Ectodermal cell (in vitro differentiated cells): ENCODE data around the gene ATXN7L1.
"Not testable (repeated sequence)": the region's sequence is repeated elsewhere in the genome, so short reads cannot be mapped to it uniquely, and the experiment has no call there.

Source experiments
- H3K27ac ChIP-seq: 2 replicates; pipeline ENCODE4 v1.7.0; 2013; ENCODE audit warnings: mild to moderate bottlenecking, low read depth, low read length; ENCODE audit not compliant: insufficient read depth, poor library complexity, severe bottlenecking
- H3K27me3 ChIP-seq: 2 replicates; pipeline ENCODE4 v1.7.0; 2013; ENCODE audit warnings: mild to moderate bottlenecking, low read length; ENCODE audit not compliant: insufficient read depth, control insufficient read depth, poor library complexity, severe bottlenecking
- H3K36me3 ChIP-seq: one replicate; pipeline ENCODE4 v1.7.0; 2013; ENCODE audit warnings: low read length; ENCODE audit not compliant: control insufficient read depth, insufficient read depth
- H3K4me1 ChIP-seq: one replicate; pipeline ENCODE4 v1.7.0; 2013; ENCODE audit warnings: low read length; ENCODE audit not compliant: control insufficient read depth, insufficient read depth
- H3K4me3 ChIP-seq: 2 replicates; pipeline ENCODE4 v1.7.0; 2013; ENCODE audit warnings: low read depth, low read length, control low read depth; ENCODE audit not compliant: insufficient read depth
- H3K9me3 ChIP-seq: 2 replicates; pipeline ENCODE4 v1.7.0; 2013; ENCODE audit warnings: mild to moderate bottlenecking, low read length, moderate library complexity; ENCODE audit not compliant: control insufficient read depth
- WGBS, 2 experiments: methylation state at CpG; one replicate each; pipeline ENCODE4 v1.1.7; 2013; ENCODE audit warnings: missing lambda C conversion rate in 2 of 2; 5-methylcytosine and 5-hydroxymethylcytosine counted together

Gene ATXN7L1

DNA sequence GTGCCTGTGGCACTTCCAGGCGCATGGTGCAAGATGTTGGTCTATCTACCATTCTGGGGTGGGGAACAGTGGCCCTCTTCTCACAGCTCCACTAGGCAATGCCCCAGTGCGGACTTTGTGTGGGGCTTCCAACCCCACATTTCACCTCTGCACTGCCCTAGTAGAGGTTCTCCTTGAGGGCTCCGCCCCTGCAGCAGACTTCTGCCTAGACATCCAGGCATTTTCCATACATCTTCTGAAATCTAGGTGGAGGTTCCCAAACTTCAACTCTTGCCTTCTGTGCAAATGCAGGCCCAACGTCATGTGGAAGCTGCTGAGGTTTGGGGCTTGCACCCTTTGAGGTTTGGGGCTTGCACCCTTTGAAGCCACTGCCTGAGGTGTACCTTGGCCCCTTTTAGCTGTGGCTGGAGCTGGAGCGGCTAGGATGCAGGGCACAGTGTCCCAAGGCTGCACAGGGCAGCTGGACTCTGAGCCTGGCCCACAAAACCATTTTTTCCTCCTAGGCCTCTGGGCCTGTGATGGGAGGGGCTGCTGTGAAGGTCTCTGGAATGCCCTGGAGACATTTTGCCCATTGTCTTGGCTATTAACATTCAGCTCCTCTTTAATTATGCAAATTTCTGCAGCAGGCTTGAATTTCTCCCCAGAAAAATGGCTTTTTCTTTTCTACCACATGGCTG, 164.5 kb downstream of the ATXN7L1 start:
- 93 to 95% methylated on average over 5 of the region's 5 CpGs for WGBS, 2 experiments
- Histone ChIP-seq H3K4me1 (peaks cover 3% of the 10 kb centered on the region), H3K27me3 (no peaks in the 10 kb centered on the region), H3K27ac (no peak overlapping the region), H3K9me3 (no peaks in the 10 kb centered on the region), H3K4me3 (no peak overlapping the region), H3K36me3 (peaks cover 9% of the 10 kb centered on the region)

- not testable (repeated sequence) for H3K4me1 ChIP-seq, H3K36me3 ChIP-seq, H3K4me3 ChIP-seq, H3K27ac ChIP-seq, H3K27me3 ChIP-seq, H3K9me3 ChIP-seq
- whole genome bisulfite sequencing, 2 experiments = 94 to 98% methylated on average over 4 of the region's 4 CpGs
Observed at GRCh38 chr7:105710720-105711119, 165.7 kb downstream of the ATXN7L1 start.

DNA sequence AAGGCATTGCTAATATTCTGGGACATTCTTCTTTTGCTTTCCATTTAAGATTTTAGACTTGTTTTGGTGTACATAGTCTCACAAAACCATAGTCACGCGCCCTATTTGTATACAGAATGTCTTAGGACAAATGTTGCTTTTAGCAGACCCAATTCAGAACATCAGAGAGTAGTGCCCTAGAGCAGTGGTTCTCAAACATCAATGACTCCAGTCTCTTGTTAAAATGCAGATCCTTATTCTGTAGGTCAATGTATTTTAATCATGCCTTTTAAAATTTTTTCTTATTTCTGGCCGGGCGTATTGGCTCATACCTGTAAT, 167.7 kb downstream of the ATXN7L1 start:
- Histone ChIP-seq H3K27me3 (no peaks in the 10 kb centered on the region), H3K27ac (no peak overlapping the region), H3K9me3 (no peaks in the 10 kb centered on the region), H3K4me1 (peaks cover 3% of the 10 kb centered on the region), H3K36me3 (peaks cover 9% of the 10 kb centered on the region), H3K4me3 (no peak overlapping the region)
- WGBS, 2 experiments = 96 to 100% methylated on average over 4 of the region's 4 CpGs

- Histone ChIP-seq H3K9me3 (no peaks in the 10 kb centered on the region), H3K27ac (no peak overlapping the region), H3K36me3 (peaks cover 7% of the 10 kb centered on the region), H3K27me3 (no peaks in the 10 kb centered on the region), H3K4me1 (peaks cover 3% of the 10 kb centered on the region), H3K4me3 (no peak overlapping the region)
- WGBS, 2 experiments = 90 to 96% methylated on average over 9 of the region's 9 CpGs
Observed at GRCh38 chr7:105707967-105708762, 168.2 kb downstream of the ATXN7L1 start.

- no peak overlapping the region for H3K4me3 ChIP-seq
- 77 to 81% methylated on average over 3 of the region's 3 CpGs for WGBS, 2 experiments
- H3K4me1 ChIP-seq = peaks cover 3% of the 10 kb centered on the region
- peaks cover 3% of the 10 kb centered on the region for H3K36me3 ChIP-seq
- no peak overlapping the region for H3K27ac ChIP-seq
- no peaks in the 10 kb centered on the region for H3K27me3 ChIP-seq
- H3K9me3 ChIP-seq = no peaks in the 10 kb centered on the region
Observed at GRCh38 chr7:105707381-105707780, 169.0 kb downstream of the ATXN7L1 start.

DNA sequence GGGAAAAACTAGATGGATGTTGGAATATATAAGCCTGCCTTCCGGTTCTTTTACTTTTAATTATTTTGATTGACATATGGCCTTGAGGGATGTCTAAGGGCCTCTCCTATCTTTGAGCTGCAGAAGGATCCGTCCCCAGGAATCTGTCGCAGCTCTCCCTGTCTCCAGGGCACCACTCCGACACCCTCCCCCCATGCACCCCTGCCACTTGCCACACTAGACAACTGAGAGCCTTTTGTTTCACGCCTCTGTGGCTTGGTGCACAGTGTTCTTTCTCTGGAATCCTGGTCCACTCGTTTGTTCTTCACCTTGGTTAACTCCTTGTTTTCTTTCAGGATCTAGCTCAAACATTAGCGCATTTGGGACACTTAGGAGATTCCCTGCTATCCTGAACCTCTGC, 171.0 kb downstream of the ATXN7L1 start:
- H3K27ac ChIP-seq = no peak overlapping the region
- no peaks in the 10 kb centered on the region for H3K27me3 ChIP-seq
- no peak overlapping the region for H3K4me3 ChIP-seq
- H3K4me1 ChIP-seq = peaks cover 3% of the 10 kb centered on the region
- 90 to 92% methylated on average over 7 of the region's 7 CpGs for WGBS, 2 experiments
- no peaks in the 10 kb centered on the region for H3K36me3 ChIP-seq
- no peaks in the 10 kb centered on the region for H3K9me3 ChIP-seq

- H3K4me1 ChIP-seq = peaks cover 3% of the 10 kb centered on the region
- 94% methylated on average over 10 of the region's 10 CpGs for WGBS, 2 experiments
- H3K36me3 ChIP-seq = no peaks in the 10 kb centered on the region
- no peaks in the 10 kb centered on the region for H3K9me3 ChIP-seq
- H3K27me3 ChIP-seq = no peaks in the 10 kb centered on the region
- H3K4me3 ChIP-seq = no peak overlapping the region
- H3K27ac ChIP-seq = no peak overlapping the region
Observed at GRCh38 chr7:105703207-105703930, 173.0 kb downstream of the ATXN7L1 start.

DNA sequence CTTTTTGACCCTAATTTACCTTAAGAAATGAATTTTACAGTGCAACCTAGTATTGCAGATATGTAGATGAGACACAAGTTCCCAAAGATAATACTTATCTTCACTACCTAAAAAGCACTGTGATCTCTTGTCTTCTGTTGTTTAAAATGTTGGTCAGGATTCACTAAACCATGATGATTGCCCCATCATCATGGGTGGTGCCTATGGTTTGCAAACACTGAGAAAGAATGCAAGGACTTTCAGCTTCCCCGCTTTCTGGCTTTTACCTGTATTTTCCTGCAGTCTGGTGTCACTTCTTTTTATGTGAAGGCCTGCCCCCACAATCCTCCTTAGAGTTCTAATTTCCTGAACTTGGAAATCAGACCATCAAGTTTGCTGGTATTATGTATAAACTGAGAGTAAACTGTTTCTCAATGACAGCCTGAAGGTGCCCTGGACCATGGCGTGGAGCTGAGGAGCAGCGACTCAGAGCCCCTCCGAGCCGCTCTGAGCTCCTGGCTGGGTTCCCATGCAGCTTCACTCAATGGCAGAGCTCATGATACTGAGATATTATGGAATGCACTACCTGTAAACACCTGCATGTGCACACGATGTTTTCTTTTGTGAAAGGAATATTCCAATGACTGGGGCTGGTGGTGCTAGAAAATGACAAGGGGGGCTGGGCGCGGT, 176.7 kb downstream of the ATXN7L1 start:
- H3K4me3 ChIP-seq = no peak overlapping the region
- WGBS, 2 experiments = 93 to 94% methylated on average over 8 of the region's 8 CpGs
- H3K27me3 ChIP-seq = no peaks in the 10 kb centered on the region
- H3K9me3 ChIP-seq = no peaks in the 10 kb centered on the region
- H3K27ac ChIP-seq = no peak overlapping the region
- H3K4me1 ChIP-seq = no peaks in the 10 kb centered on the region
- H3K36me3 ChIP-seq = no peaks in the 10 kb centered on the region

GRCh38 chr7:105698531-105698930, 177.9 kb downstream of the ATXN7L1 start:
- no peaks in the 10 kb centered on the region for H3K36me3 ChIP-seq
- H3K27me3 ChIP-seq = no peaks in the 10 kb centered on the region
- 94 to 96% methylated on average over 5 of the region's 6 CpGs for WGBS, 2 experiments
- H3K4me1 ChIP-seq = no peaks in the 10 kb centered on the region
- no peaks in the 10 kb centered on the region for H3K9me3 ChIP-seq
- no peak overlapping the region for H3K27ac ChIP-seq
- H3K4me3 ChIP-seq = no peak overlapping the region

DNA sequence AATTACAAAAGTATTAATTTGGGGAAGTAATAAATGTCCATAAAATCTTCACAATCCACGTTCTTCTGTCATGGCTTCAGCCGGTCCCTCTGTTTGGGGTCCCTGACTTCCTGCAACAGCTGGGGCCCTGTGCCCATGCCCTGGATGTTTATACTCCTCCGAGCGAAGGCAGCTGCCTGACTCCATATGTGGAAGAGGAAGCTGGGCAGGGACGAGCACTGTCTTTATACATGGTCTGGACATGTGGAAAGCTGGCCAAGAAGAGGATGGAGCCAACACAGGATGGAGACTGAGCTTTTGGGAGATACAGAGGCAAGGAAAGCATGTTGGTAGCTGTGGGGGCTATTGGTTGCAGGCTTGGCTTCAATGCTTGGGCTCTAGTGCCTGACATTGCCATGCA, 178.6 kb downstream of the ATXN7L1 start:
- Histone ChIP-seq H3K9me3 (no peaks in the 10 kb centered on the region), H3K36me3 (no peaks in the 10 kb centered on the region), H3K4me3 (no peak overlapping the region), H3K27me3 (no peaks in the 10 kb centered on the region), H3K27ac (no peak overlapping the region), H3K4me1 (no peaks in the 10 kb centered on the region)
- WGBS, 2 experiments = 89 to 95% methylated on average over 5 of the region's 5 CpGs
